ENCODE results near the gene MORF4L1. TPM values are rescaled to one million over a fixed set of nuclear protein-coding genes. Genes with fewer than 3 reads are reported as not detected.
A peak's percentile ranks its signal among the peaks of the same experiment; 100 is the strongest.

The MORF4L1 gene
- total and polyA plus RNA-seq, 2 donors (not counting 1 experiment from before 2014, with no cell fraction given): 268 to 710 TPM

GRCh38 chr15:78872972-78873792, 492 bp downstream of the MORF4L1 start:
- Histone ChIP-seq H3K4me2 (ENCODE audit: extremely low read depth, insufficient read depth, low read length) (peak overlapping the region; percentile 23), H4K20me1 (ENCODE audit: control insufficient read depth, extremely low read depth, insufficient read depth, low read length) (peaks cover 9% of the 10 kb centered on the region), H3K36me3 (ENCODE audit: control insufficient read depth, insufficient read depth, low read length) (no peaks in the 10 kb centered on the region), H3K4me3 (replicated peaks in 1 of 4; ENCODE audit: control extremely low read depth in 1 of 4, insufficient read depth in 1 of 4, low read depth in 3 of 4, low read length in 4 of 4) (peak overlapping the region; percentile 95 to 100 (median 99)), H2AFZ (ENCODE audit: low read length) (no peak overlapping the region), H3K27ac (ENCODE audit: insufficient read depth, low read length) (peak overlapping the region; percentile 100), H3K27me3 (ENCODE audit: control insufficient read depth, insufficient read depth, low read length) (no peaks in the 10 kb centered on the region), H3K9me3 (ENCODE audit: control insufficient read depth, insufficient read depth, low read depth, low read length) (no peaks in the 10 kb centered on the region), H3K9ac (ENCODE audit: insufficient read depth, low read length) (peak overlapping the region; percentile 100), H3K4me1 (ENCODE audit: control insufficient read depth, extremely low read depth, insufficient read depth, low read length) (peaks cover 9% of the 10 kb centered on the region), H3K79me2 (ENCODE audit: control insufficient read depth, insufficient read depth, low read length) (peaks cover 53% of the 10 kb centered on the region)
- DNase-seq (ENCODE audit: low read depth in 2 of 2): peak; percentile 90 to 93
- peak; percentile 33 to 54 for TF ChIP-seq CTCF (conservative IDR thresholded peaks at IDR 0.05 in 1 of 2, IDR thresholded peaks at IDR 0.05 in 1 of 2; ENCODE audit: low read depth in 1 of 2, low read length in 2 of 2)
- TF ChIP-seq EZH2 (IDR thresholded peaks at IDR 0.05; ENCODE audit: low read length, missing control alignments): no peak

GRCh38 chr15:78873793-78874765, 1.4 kb downstream of the MORF4L1 start:
- H2AFZ ChIP-seq (ENCODE audit: low read length): no peak overlapping the region
- H3K27me3 ChIP-seq (ENCODE audit: control insufficient read depth, insufficient read depth, low read length): no peaks in the 10 kb centered on the region
- H3K9me3 ChIP-seq (ENCODE audit: control insufficient read depth, insufficient read depth, low read depth, low read length): no peaks in the 10 kb centered on the region
- peak overlapping the region; percentile 96 for H3K4me2 ChIP-seq (ENCODE audit: extremely low read depth, insufficient read depth, low read length)
- H4K20me1 ChIP-seq (ENCODE audit: control insufficient read depth, extremely low read depth, insufficient read depth, low read length): peaks cover 9% of the 10 kb centered on the region
- peak overlapping the region; percentile 100 for H3K27ac ChIP-seq (ENCODE audit: insufficient read depth, low read length)
- peak in 1 of 2 donors; percentile 23 for DNase-seq (ENCODE audit: low read depth in 2 of 2)
- H3K79me2 ChIP-seq (ENCODE audit: control insufficient read depth, insufficient read depth, low read length): peaks cover 62% of the 10 kb centered on the region
- peak overlapping the region; percentile 100 for H3K9ac ChIP-seq (ENCODE audit: insufficient read depth, low read length)
- no peaks in the 10 kb centered on the region for H3K36me3 ChIP-seq (ENCODE audit: control insufficient read depth, insufficient read depth, low read length)
- TF ChIP-seq CTCF (conservative IDR thresholded peaks at IDR 0.05 in 1 of 2, IDR thresholded peaks at IDR 0.05 in 1 of 2; ENCODE audit: low read depth in 1 of 2, low read length in 2 of 2) (no peak), EZH2 (IDR thresholded peaks at IDR 0.05; ENCODE audit: low read length, missing control alignments) (no peak)
- peaks cover 9% of the 10 kb centered on the region for H3K4me1 ChIP-seq (ENCODE audit: control insufficient read depth, extremely low read depth, insufficient read depth, low read length)
- H3K4me3 ChIP-seq (replicated peaks in 1 of 4; ENCODE audit: control extremely low read depth in 1 of 4, insufficient read depth in 1 of 4, low read depth in 3 of 4, low read length in 4 of 4): peak overlapping the region; percentile 95 to 100 (median 99)
